ENCODE data around the gene MAPRE2.
"Not testable (repeated sequence)": the region's sequence is repeated elsewhere in the genome, so short reads cannot be mapped to it uniquely, and the experiment has no call there.

MAPRE2 gene

GRCh38 chr18:35163014-35163539 is 121.9 kb downstream of the MAPRE2 start:
- H3K9me3 ChIP-seq (ENCODE audit: control insufficient read depth, insufficient read depth, low read length), result no peaks in the 10 kb centered on the region

DNA sequence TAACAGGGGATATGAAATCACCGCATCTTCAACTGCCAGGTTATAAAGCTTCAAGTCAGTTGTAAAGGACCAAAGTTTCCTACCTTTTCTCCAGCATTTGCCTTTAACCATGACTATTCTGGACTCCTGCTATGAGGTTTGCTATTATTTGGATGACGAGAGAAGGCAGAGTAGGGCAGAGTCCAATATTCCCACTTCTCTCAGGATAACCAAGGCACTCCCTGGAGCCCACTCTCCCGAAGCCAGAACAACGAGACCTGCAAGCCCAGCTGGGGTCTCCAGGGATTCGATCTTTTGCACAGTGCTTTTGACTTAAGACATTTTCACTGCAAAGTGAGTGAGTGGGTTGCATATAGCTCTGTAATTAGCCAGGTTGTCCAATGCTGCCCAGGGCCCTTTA is 122.5 kb downstream of the MAPRE2 start:
- H3K36me3 ChIP-seq (ENCODE audit: insufficient read depth, low read length), result no peaks in the 10 kb centered on the region
- no peaks in the 10 kb centered on the region for H3K4me1 ChIP-seq (ENCODE audit: insufficient read depth, low read length)
- no peaks in the 10 kb centered on the region for H3K9me3 ChIP-seq (ENCODE audit: control insufficient read depth, insufficient read depth, low read length)
- no peak overlapping the region for H3K9ac ChIP-seq (ENCODE audit: low read depth, low read length)

More at GRCh38 chr18:35163014-35163539, 121.9 kb downstream of the MAPRE2 start:
- Histone ChIP-seq H3K36me3 (ENCODE audit: insufficient read depth, low read length) (no peaks in the 10 kb centered on the region), H3K9ac (ENCODE audit: low read depth, low read length) (no peak overlapping the region), H3K4me1 (ENCODE audit: insufficient read depth, low read length) (no peaks in the 10 kb centered on the region)

DNA sequence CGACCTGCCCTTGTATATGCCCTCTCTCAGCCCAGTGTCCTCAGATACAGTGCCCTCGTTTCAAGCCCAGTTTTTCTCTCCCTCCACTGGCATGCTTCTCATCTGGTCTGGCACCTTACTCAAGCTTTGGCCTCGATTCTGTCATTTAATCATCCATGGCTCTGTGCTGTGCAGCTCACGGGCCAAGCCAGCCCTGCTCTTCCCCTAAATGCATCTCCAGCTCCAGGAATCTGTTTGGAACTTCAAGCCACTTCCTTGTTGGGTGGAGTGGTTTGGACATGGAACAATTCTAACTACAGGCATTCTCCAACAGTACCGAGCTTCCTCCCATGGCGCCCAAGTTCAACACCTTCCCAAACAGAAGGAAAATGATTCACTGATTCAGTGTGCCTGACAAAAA is 122.9 kb downstream of the MAPRE2 start:
- no peaks in the 10 kb centered on the region for H3K4me1 ChIP-seq (ENCODE audit: insufficient read depth, low read length)
- H3K36me3 ChIP-seq (ENCODE audit: insufficient read depth, low read length), result no peaks in the 10 kb centered on the region
- H3K9ac ChIP-seq (ENCODE audit: low read depth, low read length), result no peak overlapping the region
- no peaks in the 10 kb centered on the region for H3K9me3 ChIP-seq (ENCODE audit: control insufficient read depth, insufficient read depth, low read length)

DNA sequence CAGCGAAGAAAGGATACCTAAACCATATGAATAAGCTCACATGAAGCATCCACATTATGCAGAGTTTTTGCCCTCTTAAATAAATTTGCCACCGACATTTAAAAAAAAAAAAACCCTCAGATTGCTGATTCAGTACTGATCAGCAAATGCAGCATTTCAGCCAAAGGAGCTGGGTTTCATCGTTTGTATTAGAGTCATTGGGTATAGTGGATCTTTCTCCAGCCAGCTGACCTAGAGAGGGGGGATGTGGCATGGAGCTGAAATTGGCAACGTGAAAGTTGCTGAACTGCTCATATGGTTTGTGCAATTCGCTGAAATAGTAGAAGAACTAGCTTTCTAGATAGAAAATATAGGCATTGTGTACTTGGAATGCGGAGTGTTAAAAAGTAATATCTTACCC is 126.1 kb downstream of the MAPRE2 start:
- Histone ChIP-seq H3K9ac (ENCODE audit: low read depth, low read length) (no peak overlapping the region), H3K9me3 (ENCODE audit: control insufficient read depth, insufficient read depth, low read length) (no peaks in the 10 kb centered on the region), H3K36me3 (ENCODE audit: insufficient read depth, low read length) (no peaks in the 10 kb centered on the region), H3K4me1 (ENCODE audit: insufficient read depth, low read length) (no peaks in the 10 kb centered on the region)

DNA sequence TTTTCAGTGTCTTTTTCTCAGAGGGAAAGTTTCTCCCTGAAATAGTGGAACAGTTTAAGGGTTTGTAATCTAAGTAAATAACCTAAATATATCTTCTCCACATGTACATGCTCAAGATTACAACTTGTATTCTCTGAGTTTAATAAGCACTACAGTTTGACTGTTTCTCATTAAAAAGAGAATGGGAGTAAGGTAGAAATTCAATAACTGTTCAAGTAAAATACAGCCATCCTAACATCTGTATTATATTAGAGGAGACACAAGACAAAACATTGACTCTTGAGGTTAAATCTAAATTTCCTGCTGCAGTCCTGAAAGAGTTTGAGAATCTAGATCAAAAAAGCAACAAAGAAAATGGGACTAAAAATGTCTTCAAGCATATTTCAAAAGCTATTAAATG is 126.6 kb downstream of the MAPRE2 start:
- no peaks in the 10 kb centered on the region for H3K9me3 ChIP-seq (ENCODE audit: control insufficient read depth, insufficient read depth, low read length)
- no peak overlapping the region for H3K9ac ChIP-seq (ENCODE audit: low read depth, low read length)
- H3K36me3 ChIP-seq (ENCODE audit: insufficient read depth, low read length), result no peaks in the 10 kb centered on the region
- H3K4me1 ChIP-seq (ENCODE audit: insufficient read depth, low read length), result no peaks in the 10 kb centered on the region

- not testable (repeated sequence) for H3K36me3 ChIP-seq (ENCODE audit: insufficient read depth, low read length); H3K4me1 ChIP-seq (ENCODE audit: insufficient read depth, low read length); H3K9ac ChIP-seq (ENCODE audit: low read depth, low read length); H3K9me3 ChIP-seq (ENCODE audit: control insufficient read depth, insufficient read depth, low read length)
Measured at GRCh38 chr18:35170323-35170722, 129.1 kb downstream of the MAPRE2 start.

DNA sequence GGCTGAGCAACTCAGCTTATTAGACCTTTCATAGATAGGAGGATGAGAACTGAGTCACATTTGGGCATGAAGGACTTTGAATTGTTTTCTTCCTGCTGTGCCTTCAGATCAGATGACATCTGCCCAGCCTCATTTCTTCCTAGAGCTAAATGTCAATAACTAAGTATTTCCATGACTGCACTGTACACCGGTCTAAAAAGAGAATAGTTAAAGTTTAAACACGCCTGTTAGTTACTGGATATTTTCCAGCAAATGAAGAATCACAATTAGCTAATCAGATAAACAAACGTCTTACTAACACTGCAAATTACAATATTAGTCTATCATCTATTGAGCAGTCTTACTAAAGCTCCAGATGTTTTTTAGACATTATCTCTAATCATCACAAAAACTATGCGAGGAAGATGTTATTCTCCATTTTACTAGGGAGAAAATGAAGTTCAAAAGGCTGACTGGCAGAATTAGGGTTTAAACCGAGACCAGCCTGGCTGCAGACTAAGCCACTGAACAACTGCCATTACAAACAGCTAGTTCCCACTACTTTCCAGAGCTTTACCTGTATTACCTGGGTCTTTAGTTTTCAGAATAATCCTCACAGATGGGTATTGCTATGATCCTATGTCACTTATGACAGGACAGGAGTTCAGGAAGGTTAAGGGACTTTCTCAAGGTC is 130.2 kb downstream of the MAPRE2 start:
- H3K4me1 ChIP-seq (ENCODE audit: insufficient read depth, low read length), result no peaks in the 10 kb centered on the region
- H3K36me3 ChIP-seq (ENCODE audit: insufficient read depth, low read length), result no peaks in the 10 kb centered on the region
- H3K9me3 ChIP-seq (ENCODE audit: control insufficient read depth, insufficient read depth, low read length), result no peaks in the 10 kb centered on the region; the same call in 1 of the 2 replicates
- no peak overlapping the region for H3K9ac ChIP-seq (ENCODE audit: low read depth, low read length)

DNA sequence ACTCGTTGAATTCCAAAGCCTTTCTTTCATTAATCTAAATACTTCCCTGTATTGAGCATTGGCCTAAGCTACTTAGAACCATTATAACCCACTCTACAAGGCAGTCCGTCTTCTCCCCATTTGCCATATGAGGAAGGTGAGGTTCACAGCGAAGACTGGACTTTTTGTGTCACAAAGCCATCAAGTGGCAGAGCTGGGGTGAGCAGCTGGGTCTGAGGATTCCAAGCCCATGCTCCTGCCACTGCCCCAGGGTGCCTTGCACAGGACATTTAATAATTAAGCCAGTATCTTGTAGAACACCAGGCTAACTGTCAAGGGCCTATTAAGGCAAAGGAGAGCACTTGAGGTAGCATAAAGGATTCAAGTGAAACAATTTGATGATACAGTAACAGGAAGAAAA is 130.8 kb downstream of the MAPRE2 start:
- no peak overlapping the region for H3K9ac ChIP-seq (ENCODE audit: low read depth, low read length)
- H3K4me1 ChIP-seq (ENCODE audit: insufficient read depth, low read length), result no peaks in the 10 kb centered on the region
- no peaks in the 10 kb centered on the region for H3K36me3 ChIP-seq (ENCODE audit: insufficient read depth, low read length)
- no peaks in the 10 kb centered on the region; the same call in 1 of the 2 replicates for H3K9me3 ChIP-seq (ENCODE audit: control insufficient read depth, insufficient read depth, low read length)

GRCh38 chr18:35172451-35173035 is 131.3 kb downstream of the MAPRE2 start:
- Histone ChIP-seq H3K9me3 (ENCODE audit: control insufficient read depth, insufficient read depth, low read length) (no peaks in the 10 kb centered on the region; the same call in 1 of the 2 replicates), H3K4me1 (ENCODE audit: insufficient read depth, low read length) (no peaks in the 10 kb centered on the region), H3K36me3 (ENCODE audit: insufficient read depth, low read length) (no peaks in the 10 kb centered on the region), H3K9ac (ENCODE audit: low read depth, low read length) (no peak overlapping the region)

GRCh38 chr18:35174093-35174731 is 133.0 kb downstream of the MAPRE2 start:
- no peak overlapping the region for H3K9ac ChIP-seq (ENCODE audit: low read depth, low read length)

DNA sequence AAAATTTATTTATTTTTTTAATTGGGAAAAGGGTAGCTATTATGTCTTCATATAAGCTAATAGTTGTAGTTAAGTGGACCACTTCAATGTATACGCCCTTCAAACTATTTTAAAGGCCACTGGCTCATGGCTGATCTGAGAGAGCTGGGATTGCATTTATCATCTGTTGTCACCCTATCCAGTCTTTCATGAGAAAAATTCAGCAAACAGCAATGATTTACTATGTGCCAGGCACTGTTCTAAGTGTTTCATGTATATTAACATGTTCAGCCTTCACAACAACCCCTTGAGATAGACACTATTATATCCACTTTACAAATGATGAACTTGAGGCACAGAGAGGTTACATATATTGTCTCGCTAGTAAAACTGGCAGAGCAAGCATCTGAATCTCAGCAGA is 133.5 kb downstream of the MAPRE2 start:
- no peaks in the 10 kb centered on the region for H3K4me1 ChIP-seq (ENCODE audit: insufficient read depth, low read length)
- no peak overlapping the region for H3K9ac ChIP-seq (ENCODE audit: low read depth, low read length)
- H3K9me3 ChIP-seq (ENCODE audit: control insufficient read depth, insufficient read depth, low read length), result no peaks in the 10 kb centered on the region; the same call in 1 of the 2 replicates
- no peaks in the 10 kb centered on the region for H3K36me3 ChIP-seq (ENCODE audit: insufficient read depth, low read length)

More at GRCh38 chr18:35174093-35174731, 133.0 kb downstream of the MAPRE2 start:
- Histone ChIP-seq H3K9me3 (ENCODE audit: control insufficient read depth, insufficient read depth, low read length) (no peaks in the 10 kb centered on the region; the same call in 1 of the 2 replicates), H3K36me3 (ENCODE audit: insufficient read depth, low read length) (no peaks in the 10 kb centered on the region), H3K4me1 (ENCODE audit: insufficient read depth, low read length) (no peaks in the 10 kb centered on the region)

GRCh38 chr18:35176925-35177324 is 135.7 kb downstream of the MAPRE2 start:
- H3K4me1 ChIP-seq (ENCODE audit: insufficient read depth, low read length), result no peaks in the 10 kb centered on the region

DNA sequence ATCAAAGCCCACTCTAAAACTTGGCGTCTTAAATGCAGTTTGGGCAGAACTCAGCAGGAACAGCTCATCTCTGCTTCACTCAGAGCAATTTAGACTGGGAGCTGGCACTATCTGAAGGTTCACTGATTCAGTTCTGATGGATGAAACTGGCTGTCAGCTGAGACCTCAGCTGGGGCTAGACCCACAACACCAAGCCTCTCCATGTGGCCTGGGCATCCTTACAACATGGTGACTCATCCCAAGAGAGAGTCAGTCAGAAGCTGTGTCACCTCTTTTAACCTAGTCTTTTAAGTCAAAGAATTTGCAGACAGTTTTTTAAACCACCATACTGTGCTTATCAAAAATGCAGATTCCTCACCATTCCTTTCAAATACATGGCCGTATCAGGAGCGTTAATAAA is 137.0 kb downstream of the MAPRE2 start:
- H3K4me1 ChIP-seq (ENCODE audit: insufficient read depth, low read length), result no peaks in the 10 kb centered on the region

More at GRCh38 chr18:35176925-35177324, 135.7 kb downstream of the MAPRE2 start:
- H3K36me3 ChIP-seq (ENCODE audit: insufficient read depth, low read length), result no peaks in the 10 kb centered on the region
- H3K9ac ChIP-seq (ENCODE audit: low read depth, low read length), result no peak overlapping the region
- no peaks in the 10 kb centered on the region; the same call in 1 of the 2 replicates for H3K9me3 ChIP-seq (ENCODE audit: control insufficient read depth, insufficient read depth, low read length)

GRCh38 chr18:35179906-35180305 is 138.7 kb downstream of the MAPRE2 start:
- H3K4me1 ChIP-seq (ENCODE audit: insufficient read depth, low read length), result no peaks in the 10 kb centered on the region

More for the DNA sequence above, 137.0 kb downstream of the MAPRE2 start:
- no peaks in the 10 kb centered on the region for H3K36me3 ChIP-seq (ENCODE audit: insufficient read depth, low read length)
- no peak overlapping the region for H3K9ac ChIP-seq (ENCODE audit: low read depth, low read length)
- H3K9me3 ChIP-seq (ENCODE audit: control insufficient read depth, insufficient read depth, low read length), result no peaks in the 10 kb centered on the region; the same call in 1 of the 2 replicates

More at GRCh38 chr18:35179906-35180305, 138.7 kb downstream of the MAPRE2 start:
- Histone ChIP-seq H3K9ac (ENCODE audit: low read depth, low read length) (no peak overlapping the region), H3K36me3 (ENCODE audit: insufficient read depth, low read length) (no peaks in the 10 kb centered on the region), H3K9me3 (ENCODE audit: control insufficient read depth, insufficient read depth, low read length) (no peaks in the 10 kb centered on the region; the same call in 1 of the 2 replicates)

Measured in ES-I3 (cell line).